Measurements from ENCODE around the gene SLC5A10. TPM values are rescaled to one million over a fixed set of nuclear protein-coding genes. Genes with fewer than 3 reads are reported as not detected.
A peak's percentile ranks its signal among the peaks of the same experiment; 100 is the strongest.

Gene SLC5A10
- total and polyA plus RNA-seq, 9 donors: 0.05 to 0.38 (median 0.15) TPM; not detected in 5

DNA sequence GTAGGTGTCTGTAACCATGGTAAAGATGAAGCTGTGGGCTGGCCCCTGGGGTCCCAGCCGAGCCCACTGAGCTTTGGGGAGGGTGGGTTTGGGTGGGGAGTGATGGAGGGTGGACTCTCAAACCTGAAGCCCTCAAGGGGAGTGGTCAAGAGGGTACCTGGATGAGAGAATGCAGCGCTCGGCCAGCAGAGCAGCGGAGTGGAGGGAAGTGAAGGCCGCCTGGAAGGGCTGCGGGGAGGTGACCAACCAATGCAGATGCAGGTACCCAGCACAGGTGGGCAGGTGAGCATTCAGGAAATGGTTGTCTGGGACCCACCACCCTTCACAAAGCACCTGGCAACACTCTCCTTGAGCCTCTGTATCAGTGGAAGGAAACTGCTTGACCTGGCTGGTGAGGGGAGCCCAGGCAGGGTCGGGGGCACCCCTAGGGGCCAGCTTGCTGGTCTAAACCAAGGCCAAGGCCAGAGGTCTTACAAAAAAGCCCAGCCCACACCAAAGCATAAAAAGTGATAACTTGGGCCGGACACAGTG lies 3.4 kb upstream of the SLC5A10 start:
- Histone ChIP-seq H3K27me3 (no peaks in the 10 kb centered on the region), H3K4me1 (ENCODE audit: insufficient read depth) (peaks cover 2% of the 10 kb centered on the region), H3K9me3 (no peaks in the 10 kb centered on the region), H3K36me3 (no peaks in the 10 kb centered on the region), H3K4me3 (no peak overlapping the region), H3K27ac (no peak overlapping the region)
- intact Hi-C loops (cut with DNase I): no loop called here
- DNase-seq: no peak
- 80 to 91% (median 85%) methylated on average over 8 of the region's 8 CpGs for WGBS, 3 donors
- no peak for TF ChIP-seq POLR2A (IDR thresholded peaks at IDR 0.05)
- TF ChIP-seq EP300 (IDR thresholded peaks at IDR 0.05): no peak
- TF ChIP-seq, protein P1, sequence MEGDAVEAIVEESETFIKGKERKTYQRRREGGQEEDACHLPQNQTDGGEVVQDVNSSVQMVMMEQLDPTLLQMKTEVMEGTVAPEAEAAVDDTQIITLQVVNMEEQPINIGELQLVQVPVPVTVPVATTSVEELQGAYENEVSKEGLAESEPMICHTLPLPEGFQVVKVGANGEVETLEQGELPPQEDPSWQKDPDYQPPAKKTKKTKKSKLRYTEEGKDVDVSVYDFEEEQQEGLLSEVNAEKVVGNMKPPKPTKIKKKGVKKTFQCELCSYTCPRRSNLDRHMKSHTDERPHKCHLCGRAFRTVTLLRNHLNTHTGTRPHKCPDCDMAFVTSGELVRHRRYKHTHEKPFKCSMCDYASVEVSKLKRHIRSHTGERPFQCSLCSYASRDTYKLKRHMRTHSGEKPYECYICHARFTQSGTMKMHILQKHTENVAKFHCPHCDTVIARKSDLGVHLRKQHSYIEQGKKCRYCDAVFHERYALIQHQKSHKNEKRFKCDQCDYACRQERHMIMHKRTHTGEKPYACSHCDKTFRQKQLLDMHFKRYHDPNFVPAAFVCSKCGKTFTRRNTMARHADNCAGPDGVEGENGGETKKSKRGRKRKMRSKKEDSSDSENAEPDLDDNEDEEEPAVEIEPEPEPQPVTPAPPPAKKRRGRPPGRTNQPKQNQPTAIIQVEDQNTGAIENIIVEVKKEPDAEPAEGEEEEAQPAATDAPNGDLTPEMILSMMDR (IDR thresholded peaks at IDR 0.05): no peak

DNA sequence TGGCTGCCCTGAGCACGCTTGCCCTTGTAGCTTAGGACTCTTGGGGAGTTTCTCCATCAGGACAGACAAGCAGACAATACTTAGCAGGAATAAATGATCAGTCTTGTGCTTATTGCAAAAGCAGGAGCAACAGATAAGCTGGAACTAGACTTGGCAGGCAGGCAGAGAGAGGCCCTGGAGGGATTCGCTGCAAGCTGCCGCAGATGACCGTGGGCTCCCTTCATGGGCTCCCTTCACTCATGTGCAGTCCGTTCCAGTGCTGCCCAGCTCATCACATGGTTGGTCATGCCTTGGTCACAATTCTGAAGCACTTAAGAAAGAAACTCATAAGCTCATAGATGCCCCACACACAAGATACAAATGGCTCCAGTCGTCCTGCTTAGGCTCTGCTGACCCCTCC lies 2.4 kb upstream of the SLC5A10 start:
- peak in 3 of 5 donors; percentile 59 to 67 (median 65) for DNase-seq
- intact Hi-C loops (cut with DNase I): no loop called here
- TF ChIP-seq POLR2A (IDR thresholded peaks at IDR 0.05): no peak
- TF ChIP-seq, protein P1 (IDR thresholded peaks at IDR 0.05): no peak
- no peak for TF ChIP-seq EP300 (IDR thresholded peaks at IDR 0.05)
- Histone ChIP-seq H3K27me3 (no peaks in the 10 kb centered on the region), H3K4me3 (no peak overlapping the region), H3K9me3 (no peaks in the 10 kb centered on the region), H3K27ac (peak overlapping the region in 1 of 2 donors; percentile 62), H3K36me3 (no peaks in the 10 kb centered on the region), H3K4me1 (ENCODE audit: insufficient read depth) (peaks cover 2% of the 10 kb centered on the region)
- WGBS, 3 donors: 12 to 24% (median 21%) methylated on average over 6 of the region's 6 CpGs

- H3K4me3 ChIP-seq: no peak overlapping the region
- peak overlapping the region in 1 of 2 donors; percentile 62 for H3K27ac ChIP-seq
- no peaks in the 10 kb centered on the region for H3K9me3 ChIP-seq
- H3K4me1 ChIP-seq (ENCODE audit: insufficient read depth): peaks cover 2% of the 10 kb centered on the region
- DNase-seq: no peak
- WGBS, 3 donors: 5 to 13% (median 9%) methylated on average over 4 of the region's 4 CpGs
- no peak for TF ChIP-seq EP300 (IDR thresholded peaks at IDR 0.05)
- TF ChIP-seq, protein P1 (IDR thresholded peaks at IDR 0.05): no peak
- no peak for TF ChIP-seq POLR2A (IDR thresholded peaks at IDR 0.05)
- intact Hi-C loops (cut with DNase I): no loop called here
- H3K27me3 ChIP-seq: no peaks in the 10 kb centered on the region
- H3K36me3 ChIP-seq: no peaks in the 10 kb centered on the region
Observed at GRCh38 chr17:18950346-18950745, 1.6 kb upstream of the SLC5A10 start.

- no peak for DNase-seq
- no peak overlapping the region for H3K4me3 ChIP-seq
- H3K4me1 ChIP-seq (ENCODE audit: insufficient read depth): peaks cover 2% of the 10 kb centered on the region
- intact Hi-C loops (cut with DNase I): no loop called here
- H3K36me3 ChIP-seq: no peaks in the 10 kb centered on the region
- peak overlapping the region in 1 of 2 donors; percentile 62 for H3K27ac ChIP-seq
- no peaks in the 10 kb centered on the region for H3K27me3 ChIP-seq
- WGBS, 3 donors: 82 to 87% (median 87%) methylated on average over 34 of the region's 34 CpGs
- TF ChIP-seq, protein P1 (IDR thresholded peaks at IDR 0.05): no peak
- TF ChIP-seq POLR2A (IDR thresholded peaks at IDR 0.05) (no peak), EP300 (IDR thresholded peaks at IDR 0.05) (no peak)
- H3K9me3 ChIP-seq: no peaks in the 10 kb centered on the region
Observed at GRCh38 chr17:18950944-18951905, 740 bp upstream of the SLC5A10 start.

Data from ovary (tissue), 9 donors.